PC-9 (cell line): Measurements from ENCODE around the gene SREBF2.

Experiments
- CTCF ChIP-seq: fragments of 200-600 bp; sonication (generic); conservative IDR thresholded peaks from 2 replicates; pipeline ENCODE4 v1.6.1; 2017; ENCODE audit warnings: mixed run types, antibody characterized with exemption, mild to moderate bottlenecking, moderate library complexity
- EZH2 ChIP-seq: fragments of 200-600 bp; sonication (generic); IDR thresholded peaks from 2 replicates; pipeline ENCODE4 v1.8.0; 2017; ENCODE audit warnings: antibody characterized with exemption, low read depth

- TF ChIP-seq CTCF (no peak), EZH2 (no peak)
Observed at GRCh38 chr22:41813726-41814410, 19.0 kb upstream of the SREBF2 start.
